Measurements from ENCODE around the gene MPL. TPM values are rescaled to one million over a fixed set of nuclear protein-coding genes. Genes with fewer than 3 reads are reported as not detected.

MPL gene
- total and polyA plus RNA-seq, 2 of the 8 experiments (the other 6 are each of a cell fraction or from before 2014, with no cell fraction given), result 0.08 TPM; not detected in 1

DNA sequence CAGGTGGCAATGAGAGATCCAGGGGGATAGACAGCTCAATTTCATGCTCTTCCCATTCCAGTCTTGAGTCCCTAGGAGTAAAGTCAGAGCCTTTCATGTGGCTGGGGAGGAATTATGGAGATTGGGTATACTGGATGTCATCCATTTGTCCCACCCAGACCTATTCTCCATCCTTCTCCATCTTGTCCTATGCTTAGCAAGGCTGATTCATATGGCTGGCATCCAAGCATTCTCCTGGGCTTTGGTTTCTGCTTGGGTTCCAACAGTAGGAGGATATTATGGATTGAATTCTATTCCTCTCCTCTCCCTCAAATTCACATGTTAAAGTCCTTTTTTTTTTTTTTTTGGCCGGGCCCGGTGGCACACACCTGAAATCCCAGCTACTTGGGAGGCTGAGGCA lies 17.3 kb downstream of the MPL start (continued):
- no peak for TF ChIP-seq POU5F1 (IDR thresholded peaks at IDR 0.05; ENCODE audit: low read depth, low read length)
- no peak for TF ChIP-seq NRF1 (IDR thresholded peaks at IDR 0.05; ENCODE audit: low read depth, low read length)
